ENCODE results near the gene ADRM1.

The ADRM1 gene

GRCh38 chr20:62333820-62334595 lies 31.2 kb downstream of the ADRM1 start:
- H3K36me3 ChIP-seq (ENCODE audit: control insufficient read depth, insufficient read depth, low read length), result no peaks in the 10 kb centered on the region
- no peak overlapping the region for H3K4me3 ChIP-seq (ENCODE audit: low read length)
- H3K27me3 ChIP-seq (ENCODE audit: control insufficient read depth, insufficient read depth, low read length), result no peaks in the 10 kb centered on the region
- H3K4me1 ChIP-seq (ENCODE audit: control insufficient read depth, insufficient read depth, low read length), result no peaks in the 10 kb centered on the region
- no peak overlapping the region for H3K9ac ChIP-seq (ENCODE audit: low read length)
- no peaks in the 10 kb centered on the region for H3K9me3 ChIP-seq (ENCODE audit: control insufficient read depth, low read length)

GRCh38 chr20:62334881-62335280 lies 32.1 kb downstream of the ADRM1 start:
- H3K9me3 ChIP-seq (ENCODE audit: control insufficient read depth, low read length), result no peaks in the 10 kb centered on the region

GRCh38 chr20:62335532-62335931 lies 32.7 kb downstream of the ADRM1 start:
- H3K4me3 ChIP-seq (ENCODE audit: low read length), result no peak overlapping the region
- no peaks in the 10 kb centered on the region for H3K27me3 ChIP-seq (ENCODE audit: control insufficient read depth, insufficient read depth, low read length)
- H3K4me1 ChIP-seq (ENCODE audit: control insufficient read depth, insufficient read depth, low read length), result no peaks in the 10 kb centered on the region
- H3K9me3 ChIP-seq (ENCODE audit: control insufficient read depth, low read length), result no peaks in the 10 kb centered on the region
- H3K9ac ChIP-seq (ENCODE audit: low read length), result no peak overlapping the region
- H3K36me3 ChIP-seq (ENCODE audit: control insufficient read depth, insufficient read depth, low read length), result no peaks in the 10 kb centered on the region

More at GRCh38 chr20:62334881-62335280, 32.1 kb downstream of the ADRM1 start:
- no peaks in the 10 kb centered on the region for H3K4me1 ChIP-seq (ENCODE audit: control insufficient read depth, insufficient read depth, low read length)
- no peak overlapping the region for H3K9ac ChIP-seq (ENCODE audit: low read length)
- H3K4me3 ChIP-seq (ENCODE audit: low read length), result no peak overlapping the region
- H3K36me3 ChIP-seq (ENCODE audit: control insufficient read depth, insufficient read depth, low read length), result no peaks in the 10 kb centered on the region
- no peaks in the 10 kb centered on the region for H3K27me3 ChIP-seq (ENCODE audit: control insufficient read depth, insufficient read depth, low read length)

GRCh38 chr20:62336329-62336728 lies 33.5 kb downstream of the ADRM1 start:
- H3K9ac ChIP-seq (ENCODE audit: low read length), result no peak overlapping the region
- H3K36me3 ChIP-seq (ENCODE audit: control insufficient read depth, insufficient read depth, low read length), result no peaks in the 10 kb centered on the region
- H3K4me1 ChIP-seq (ENCODE audit: control insufficient read depth, insufficient read depth, low read length), result no peaks in the 10 kb centered on the region
- no peaks in the 10 kb centered on the region for H3K9me3 ChIP-seq (ENCODE audit: control insufficient read depth, low read length)
- H3K4me3 ChIP-seq (ENCODE audit: low read length), result no peak overlapping the region
- H3K27me3 ChIP-seq (ENCODE audit: control insufficient read depth, insufficient read depth, low read length), result no peaks in the 10 kb centered on the region

- H3K36me3 ChIP-seq (ENCODE audit: control insufficient read depth, insufficient read depth, low read length), result no peaks in the 10 kb centered on the region
- no peak overlapping the region for H3K9ac ChIP-seq (ENCODE audit: low read length)
- H3K9me3 ChIP-seq (ENCODE audit: control insufficient read depth, low read length), result no peaks in the 10 kb centered on the region
- no peaks in the 10 kb centered on the region for H3K4me1 ChIP-seq (ENCODE audit: control insufficient read depth, insufficient read depth, low read length)
- no peaks in the 10 kb centered on the region for H3K27me3 ChIP-seq (ENCODE audit: control insufficient read depth, insufficient read depth, low read length)
- H3K4me3 ChIP-seq (ENCODE audit: low read length), result no peak overlapping the region
Observed at GRCh38 chr20:62336775-62337557, 34.2 kb downstream of the ADRM1 start.

GRCh38 chr20:62337558-62338293 lies 34.9 kb downstream of the ADRM1 start:
- H3K4me3 ChIP-seq (ENCODE audit: low read length), result no peak overlapping the region
- no peak overlapping the region for H3K9ac ChIP-seq (ENCODE audit: low read length)
- no peaks in the 10 kb centered on the region for H3K36me3 ChIP-seq (ENCODE audit: control insufficient read depth, insufficient read depth, low read length)
- no peaks in the 10 kb centered on the region for H3K27me3 ChIP-seq (ENCODE audit: control insufficient read depth, insufficient read depth, low read length)
- no peaks in the 10 kb centered on the region for H3K4me1 ChIP-seq (ENCODE audit: control insufficient read depth, insufficient read depth, low read length)
- no peaks in the 10 kb centered on the region for H3K9me3 ChIP-seq (ENCODE audit: control insufficient read depth, low read length)

GRCh38 chr20:62338294-62338620 lies 35.5 kb downstream of the ADRM1 start:
- Histone ChIP-seq H3K9me3 (ENCODE audit: control insufficient read depth, low read length) (no peaks in the 10 kb centered on the region), H3K27me3 (ENCODE audit: control insufficient read depth, insufficient read depth, low read length) (no peaks in the 10 kb centered on the region), H3K4me1 (ENCODE audit: control insufficient read depth, insufficient read depth, low read length) (no peaks in the 10 kb centered on the region), H3K4me3 (ENCODE audit: low read length) (no peak overlapping the region), H3K36me3 (ENCODE audit: control insufficient read depth, insufficient read depth, low read length) (no peaks in the 10 kb centered on the region), H3K9ac (ENCODE audit: low read length) (no peak overlapping the region)

- no peaks in the 10 kb centered on the region for H3K36me3 ChIP-seq (ENCODE audit: control insufficient read depth, insufficient read depth, low read length)
- H3K9me3 ChIP-seq (ENCODE audit: control insufficient read depth, low read length), result no peaks in the 10 kb centered on the region
- H3K4me3 ChIP-seq (ENCODE audit: low read length), result no peak overlapping the region
- no peak overlapping the region for H3K9ac ChIP-seq (ENCODE audit: low read length)
- no peaks in the 10 kb centered on the region for H3K4me1 ChIP-seq (ENCODE audit: control insufficient read depth, insufficient read depth, low read length)
- no peaks in the 10 kb centered on the region for H3K27me3 ChIP-seq (ENCODE audit: control insufficient read depth, insufficient read depth, low read length)
Observed at GRCh38 chr20:62339647-62340062, 36.9 kb downstream of the ADRM1 start.

- H3K4me3 ChIP-seq (ENCODE audit: low read length), result no peak overlapping the region
- no peaks in the 10 kb centered on the region for H3K9me3 ChIP-seq (ENCODE audit: control insufficient read depth, low read length)
- H3K9ac ChIP-seq (ENCODE audit: low read length), result no peak overlapping the region
- H3K36me3 ChIP-seq (ENCODE audit: control insufficient read depth, insufficient read depth, low read length), result no peaks in the 10 kb centered on the region
- H3K27me3 ChIP-seq (ENCODE audit: control insufficient read depth, insufficient read depth, low read length), result no peaks in the 10 kb centered on the region
- no peaks in the 10 kb centered on the region for H3K4me1 ChIP-seq (ENCODE audit: control insufficient read depth, insufficient read depth, low read length)
Observed at GRCh38 chr20:62342910-62343309, 40.1 kb downstream of the ADRM1 start.

- Histone ChIP-seq H3K4me3 (ENCODE audit: low read length) (no peak overlapping the region), H3K27me3 (ENCODE audit: control insufficient read depth, insufficient read depth, low read length) (no peaks in the 10 kb centered on the region), H3K9me3 (ENCODE audit: control insufficient read depth, low read length) (no peaks in the 10 kb centered on the region), H3K9ac (ENCODE audit: low read length) (no peak overlapping the region), H3K4me1 (ENCODE audit: control insufficient read depth, insufficient read depth, low read length) (no peaks in the 10 kb centered on the region), H3K36me3 (ENCODE audit: control insufficient read depth, insufficient read depth, low read length) (no peaks in the 10 kb centered on the region)
Observed at GRCh38 chr20:62344092-62344491, 41.3 kb downstream of the ADRM1 start.

- Histone ChIP-seq H3K4me1 (ENCODE audit: control insufficient read depth, insufficient read depth, low read length) (peaks cover 1% of the 10 kb centered on the region), H3K9ac (ENCODE audit: low read length) (no peak overlapping the region), H3K27me3 (ENCODE audit: control insufficient read depth, insufficient read depth, low read length) (no peaks in the 10 kb centered on the region), H3K36me3 (ENCODE audit: control insufficient read depth, insufficient read depth, low read length) (no peaks in the 10 kb centered on the region), H3K4me3 (ENCODE audit: low read length) (no peak overlapping the region), H3K9me3 (ENCODE audit: control insufficient read depth, low read length) (no peaks in the 10 kb centered on the region)
Observed at GRCh38 chr20:62344782-62345181, 42.0 kb downstream of the ADRM1 start.

All from mucosa of stomach (tissue), 1 donor.